Measurements from ENCODE around the gene TMSB15B. TPM values are rescaled to one million over a fixed set of nuclear protein-coding genes. Genes with fewer than 3 reads are reported as not detected.
"Not testable (repeated sequence)": the region's sequence is repeated elsewhere in the genome, so short reads cannot be mapped to it uniquely, and the experiment has no call there.

The TMSB15B gene
- total and polyA plus RNA-seq, 3 experiments from 2014 or later: 4.9 to 6.7 (median 6.2) TPM

DNA sequence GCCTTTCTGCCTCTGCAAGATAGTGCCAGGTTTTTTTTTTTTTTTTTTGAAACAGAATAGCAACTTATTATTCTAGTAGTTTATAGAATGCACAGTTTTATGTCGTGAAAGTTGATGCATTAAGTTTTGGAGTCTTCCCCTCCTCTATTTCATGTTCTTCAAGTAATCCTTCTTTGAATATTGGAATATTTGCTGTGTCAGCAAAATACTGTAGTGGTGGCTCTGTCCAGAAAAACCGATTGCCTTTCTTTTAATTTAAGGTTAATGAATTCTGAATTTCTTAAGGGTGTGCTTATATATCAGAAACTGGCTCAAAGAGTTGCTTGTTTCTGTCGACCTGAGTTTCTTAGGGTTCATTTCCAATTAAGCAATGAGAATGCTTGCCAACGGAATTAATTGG is 34.8 kb upstream of the TMSB15B start:
- ChIA-PET CTCF (interaction anchor here (1.0 kb wide), 1 partner anchor 9 kb away, joined by 4 read pairs; no protein-coding TSS in a partner anchor), POLR2A (no interaction called here)
- H3K27ac Mint-ChIP-seq: no peak overlapping the region
- H3K4me3 Mint-ChIP-seq: no peak overlapping the region
- no peak for DNase-seq
- H3K9me3 ChIP-seq (ENCODE audit: low read length): no peaks in the 10 kb centered on the region
- no peaks in the 10 kb centered on the region for H3K27me3 ChIP-seq (ENCODE audit: insufficient read depth, low read length, poor library complexity, severe bottlenecking)
- no peaks in the 10 kb centered on the region for H3K36me3 ChIP-seq (ENCODE audit: insufficient read depth, low read length)
- H3K27ac ChIP-seq (ENCODE audit: low read depth, low read length): no peak overlapping the region
- no peak overlapping the region for H3K4me3 ChIP-seq (ENCODE audit: low read length)
- peaks cover 0 to 19% (median 1%) of the 10 kb centered on the region in 3 donors for H3K36me3 Mint-ChIP-seq
- H3K4me1 ChIP-seq (ENCODE audit: insufficient read depth, low read length): no peaks in the 10 kb centered on the region
- H3K27me3 Mint-ChIP-seq: peaks cover 0 to 6% of the 10 kb centered on the region in 2 donors
- no peaks in the 10 kb centered on the region for H3K9me3 Mint-ChIP-seq
- peaks cover 5 to 26% (median 7%) of the 10 kb centered on the region in 3 donors for H3K4me1 Mint-ChIP-seq

DNA sequence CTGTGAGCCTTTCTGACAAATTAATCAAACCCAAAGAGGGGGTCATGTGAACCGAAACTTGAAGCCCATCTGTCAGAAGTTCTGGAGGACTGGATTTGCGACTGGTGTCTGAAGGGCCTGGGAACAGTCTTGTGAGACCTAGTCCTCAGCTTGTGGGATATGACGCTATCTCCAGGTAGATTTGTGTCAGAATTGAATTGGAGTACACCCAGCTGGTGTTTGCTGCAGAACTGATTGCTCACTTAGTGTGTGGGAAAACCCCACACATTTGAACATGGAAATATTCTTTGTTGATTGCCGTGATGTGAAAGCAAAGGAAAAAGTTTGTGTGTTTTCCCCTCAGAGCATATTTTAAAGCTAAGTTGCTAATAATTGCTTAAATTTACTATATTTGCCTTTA is 30.3 kb upstream of the TMSB15B start:
- peaks cover 0 to 5% of the 10 kb centered on the region in 2 donors for H3K27me3 Mint-ChIP-seq
- Histone ChIP-seq H3K27me3 (ENCODE audit: insufficient read depth, low read length, poor library complexity, severe bottlenecking) (no peaks in the 10 kb centered on the region), H3K4me3 (ENCODE audit: low read length) (no peak overlapping the region), H3K36me3 (ENCODE audit: insufficient read depth, low read length) (no peaks in the 10 kb centered on the region), H3K27ac (ENCODE audit: low read depth, low read length) (no peak overlapping the region), H3K9me3 (ENCODE audit: low read length) (no peaks in the 10 kb centered on the region), H3K4me1 (ENCODE audit: insufficient read depth, low read length) (no peaks in the 10 kb centered on the region)
- no peak overlapping the region for H3K27ac Mint-ChIP-seq
- H3K4me3 Mint-ChIP-seq: no peak overlapping the region
- no peak for DNase-seq
- ChIA-PET POLR2A (no interaction called here), CTCF (interaction anchor here (1.2 to 1.4 kb wide), 2 partner anchors 9 to 13 kb away, joined by 4 read pairs; no protein-coding TSS in a partner anchor)
- peaks cover 0 to 14% (median 4%) of the 10 kb centered on the region in 3 donors for H3K4me1 Mint-ChIP-seq
- H3K36me3 Mint-ChIP-seq: peaks cover 0 to 22% (median 3%) of the 10 kb centered on the region in 3 donors
- H3K9me3 Mint-ChIP-seq: no peaks in the 10 kb centered on the region

DNA sequence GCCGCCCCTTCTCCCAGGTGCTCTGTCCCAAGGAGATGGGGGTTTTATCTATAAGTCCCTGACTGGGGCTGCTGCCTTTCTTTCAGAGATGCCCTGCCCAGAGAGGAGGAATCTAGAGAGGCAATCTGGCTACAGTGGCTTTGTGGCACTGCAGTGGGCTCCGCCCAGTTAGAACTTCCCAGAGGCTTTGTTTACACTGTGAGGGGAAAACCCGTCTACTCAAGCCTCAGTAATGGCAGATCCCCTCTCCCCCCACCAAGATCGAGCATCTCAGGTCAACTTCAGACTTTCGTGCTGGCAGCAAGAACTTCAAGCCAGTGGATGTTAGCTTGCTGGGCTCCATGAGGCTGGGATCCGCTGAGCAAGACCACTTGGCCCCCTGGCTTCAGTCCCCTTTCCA is 22.2 kb upstream of the TMSB15B start:
- H3K4me3 ChIP-seq (ENCODE audit: low read length); H3K9me3 Mint-ChIP-seq; H3K27ac Mint-ChIP-seq; H3K9me3 ChIP-seq (ENCODE audit: low read length); POLR2A ChIA-PET; H3K27me3 Mint-ChIP-seq; DNase-seq; H3K27me3 ChIP-seq (ENCODE audit: insufficient read depth, low read length, poor library complexity, severe bottlenecking); H3K36me3 ChIP-seq (ENCODE audit: insufficient read depth, low read length); H3K36me3 Mint-ChIP-seq; H3K4me1 ChIP-seq (ENCODE audit: insufficient read depth, low read length); H3K27ac ChIP-seq (ENCODE audit: low read depth, low read length): not testable (repeated sequence)
- peaks cover 13 to 44% (median 31%) of the 10 kb centered on the region in 3 donors for H3K4me1 Mint-ChIP-seq
- CTCF ChIA-PET: interaction anchor here (1.2 to 2.9 kb wide), 3 partner anchors 8 to 95 kb away, joined by 4 to 26 read pairs (median 12); no protein-coding TSS in a partner anchor
- H3K4me3 Mint-ChIP-seq: peak overlapping the region in 1 of 7 donors; percentile 34

DNA sequence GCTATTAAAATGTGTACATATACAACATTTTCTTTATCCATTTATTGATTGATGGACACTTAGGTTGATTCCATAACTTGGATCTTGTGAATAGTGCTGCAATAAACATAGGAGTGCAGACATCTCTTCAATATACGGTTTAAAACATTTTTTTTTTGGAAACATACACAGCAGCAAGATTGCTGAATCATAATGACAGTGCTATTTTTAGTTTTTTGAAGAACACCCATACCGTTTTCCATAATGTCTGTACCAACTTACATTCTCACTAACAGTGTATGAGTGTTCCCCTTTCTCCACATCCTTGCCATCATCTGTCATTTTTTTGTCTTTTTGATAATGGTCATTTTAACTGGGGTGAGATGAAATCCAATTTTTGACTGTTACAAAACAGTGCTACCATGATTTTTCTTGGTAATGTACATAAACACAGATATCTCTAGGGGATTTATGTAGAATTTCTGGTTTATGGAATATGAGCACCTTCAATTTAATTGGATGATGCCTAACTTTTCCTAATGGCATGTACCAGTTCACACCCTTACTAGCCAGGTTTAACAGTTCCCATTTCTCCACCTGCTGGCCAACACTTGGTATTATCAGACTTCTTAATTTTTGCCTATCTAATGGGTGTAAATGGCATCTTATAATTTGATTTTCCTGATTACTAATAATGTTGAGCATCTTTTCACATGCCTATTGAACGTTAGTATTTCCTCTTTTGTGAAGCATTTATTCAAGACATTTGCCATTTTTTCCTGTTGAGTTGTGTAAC is 21.0 kb upstream of the TMSB15B start:
- Histone ChIP-seq H3K27me3 (ENCODE audit: insufficient read depth, low read length, poor library complexity, severe bottlenecking) (no peaks in the 10 kb centered on the region), H3K4me1 (ENCODE audit: insufficient read depth, low read length) (no peaks in the 10 kb centered on the region), H3K4me3 (ENCODE audit: low read length) (no peak overlapping the region), H3K9me3 (ENCODE audit: low read length) (no peaks in the 10 kb centered on the region), H3K36me3 (ENCODE audit: insufficient read depth, low read length) (no peaks in the 10 kb centered on the region), H3K27ac (ENCODE audit: low read depth, low read length) (no peak overlapping the region)
- peaks cover 0 to 10% of the 10 kb centered on the region in 2 donors for H3K27me3 Mint-ChIP-seq
- peaks cover 13 to 44% (median 31%) of the 10 kb centered on the region in 3 donors for H3K4me1 Mint-ChIP-seq
- no peak overlapping the region for H3K4me3 Mint-ChIP-seq
- no peak overlapping the region for H3K27ac Mint-ChIP-seq
- H3K36me3 Mint-ChIP-seq: no peaks in the 10 kb centered on the region
- CTCF ChIA-PET: interaction anchor here (1.2 to 2.9 kb wide), 3 partner anchors 9 to 96 kb away, joined by 4 to 26 read pairs (median 12); no protein-coding TSS in a partner anchor
- H3K9me3 Mint-ChIP-seq: no peaks in the 10 kb centered on the region
- peak in 2 of 5 donors; percentile 7 to 22 for DNase-seq
- POLR2A ChIA-PET: no interaction called here

DNA sequence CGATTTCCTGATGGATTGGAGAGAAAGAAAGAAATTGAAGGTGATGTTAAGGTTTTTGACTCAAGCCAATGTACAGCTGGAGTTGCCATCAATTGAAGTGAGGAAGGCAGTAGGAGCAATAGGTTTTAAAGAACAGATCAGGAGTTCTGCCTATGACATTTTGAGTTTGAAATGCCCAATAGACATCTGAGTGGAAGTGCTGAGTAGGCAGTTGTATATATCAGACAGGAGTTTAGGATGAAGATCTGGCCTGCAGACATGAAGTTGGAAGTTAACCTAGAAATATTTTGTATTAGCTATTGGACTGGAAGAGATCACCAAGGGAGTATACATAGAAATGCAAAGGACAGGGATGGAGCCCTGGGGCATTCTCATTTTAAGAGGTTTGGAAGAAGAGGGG is 12.9 kb upstream of the TMSB15B start:
- POLR2A ChIA-PET: no interaction called here
- DNase-seq: no peak

DNA sequence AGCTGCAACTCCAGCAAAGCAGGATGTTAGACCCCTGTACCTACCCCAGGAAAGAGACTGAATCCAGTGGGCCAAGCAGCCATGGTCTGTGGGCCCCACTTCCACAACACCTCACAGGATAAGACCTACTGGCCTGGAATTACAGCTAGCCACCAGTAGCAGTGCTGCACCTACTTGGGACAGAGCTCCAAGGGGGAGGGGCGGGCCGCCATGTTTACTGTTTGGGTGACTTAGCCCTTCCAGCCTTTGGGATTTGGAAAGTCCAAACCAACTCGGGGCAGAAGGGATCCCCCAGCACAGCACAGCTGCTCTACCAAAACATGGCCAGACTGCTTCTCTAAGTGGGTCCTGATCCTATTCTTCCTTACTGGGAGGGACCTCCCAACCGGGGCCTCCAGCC is 9.1 kb upstream of the TMSB15B start:
- no peaks in the 10 kb centered on the region for H3K4me1 Mint-ChIP-seq
- Histone ChIP-seq H3K27me3 (ENCODE audit: insufficient read depth, low read length, poor library complexity, severe bottlenecking) (no peaks in the 10 kb centered on the region), H3K27ac (ENCODE audit: low read depth, low read length) (no peak overlapping the region), H3K4me3 (ENCODE audit: low read length) (no peak overlapping the region), H3K36me3 (ENCODE audit: insufficient read depth, low read length) (no peaks in the 10 kb centered on the region), H3K4me1 (ENCODE audit: insufficient read depth, low read length) (no peaks in the 10 kb centered on the region), H3K9me3 (ENCODE audit: low read length) (no peaks in the 10 kb centered on the region)
- peaks cover 0 to 2% (median 0%) of the 10 kb centered on the region in 5 donors for H3K9me3 Mint-ChIP-seq
- H3K4me3 Mint-ChIP-seq: no peak overlapping the region
- H3K36me3 Mint-ChIP-seq: no peaks in the 10 kb centered on the region
- no peak overlapping the region for H3K27ac Mint-ChIP-seq
- no peaks in the 10 kb centered on the region for H3K27me3 Mint-ChIP-seq
- DNase-seq: no peak
- POLR2A ChIA-PET: no interaction called here
- CTCF ChIA-PET: no interaction called here

More for the DNA sequence above, 12.9 kb upstream of the TMSB15B start:
- Histone ChIP-seq H3K4me3 (ENCODE audit: low read length) (no peak overlapping the region), H3K4me1 (ENCODE audit: insufficient read depth, low read length) (no peaks in the 10 kb centered on the region), H3K9me3 (ENCODE audit: low read length) (no peaks in the 10 kb centered on the region), H3K27me3 (ENCODE audit: insufficient read depth, low read length, poor library complexity, severe bottlenecking) (no peaks in the 10 kb centered on the region), H3K27ac (ENCODE audit: low read depth, low read length) (no peak overlapping the region), H3K36me3 (ENCODE audit: insufficient read depth, low read length) (no peaks in the 10 kb centered on the region)
- H3K27me3 Mint-ChIP-seq: peaks cover 0 to 3% of the 10 kb centered on the region in 2 donors
- H3K9me3 Mint-ChIP-seq: no peaks in the 10 kb centered on the region
- H3K27ac Mint-ChIP-seq: no peak overlapping the region
- CTCF ChIA-PET: no interaction called here
- H3K4me1 Mint-ChIP-seq: no peaks in the 10 kb centered on the region
- no peak overlapping the region for H3K4me3 Mint-ChIP-seq
- no peaks in the 10 kb centered on the region for H3K36me3 Mint-ChIP-seq

- no peak overlapping the region for H3K27ac Mint-ChIP-seq
Measured at GRCh38 chrX:103954259-103954658, 8.2 kb upstream of the TMSB15B start.

DNA sequence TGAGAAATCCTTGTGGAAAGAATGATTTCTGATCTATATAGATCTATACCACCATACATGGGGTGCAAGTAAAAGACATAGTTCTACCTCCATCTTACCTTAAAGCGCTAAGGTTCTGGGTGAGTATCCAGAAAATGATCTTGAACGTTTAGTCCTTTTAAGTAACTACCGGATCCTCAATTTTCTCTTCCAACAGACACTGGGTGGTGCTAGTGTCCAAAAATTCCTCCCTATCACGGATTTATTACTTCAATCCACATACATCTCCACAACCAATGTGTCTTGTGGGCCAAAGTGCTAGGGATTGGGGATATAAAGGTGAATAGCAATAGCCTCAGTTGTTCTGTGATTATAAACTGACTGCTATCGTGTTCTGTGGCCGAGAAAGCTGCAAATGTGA is 1.8 kb upstream of the TMSB15B start:
- H3K27ac Mint-ChIP-seq; H3K4me1 ChIP-seq (ENCODE audit: insufficient read depth, low read length); H3K36me3 Mint-ChIP-seq; POLR2A ChIA-PET; H3K36me3 ChIP-seq (ENCODE audit: insufficient read depth, low read length); H3K9me3 ChIP-seq (ENCODE audit: low read length); CTCF ChIA-PET; H3K4me3 ChIP-seq (ENCODE audit: low read length); H3K4me3 Mint-ChIP-seq; H3K4me1 Mint-ChIP-seq; H3K27me3 ChIP-seq (ENCODE audit: insufficient read depth, low read length, poor library complexity, severe bottlenecking); DNase-seq; H3K27me3 Mint-ChIP-seq; H3K9me3 Mint-ChIP-seq; H3K27ac ChIP-seq (ENCODE audit: low read depth, low read length): not testable (repeated sequence)

More at GRCh38 chrX:103954259-103954658, 8.2 kb upstream of the TMSB15B start:
- no peaks in the 10 kb centered on the region for H3K36me3 ChIP-seq (ENCODE audit: insufficient read depth, low read length)
- H3K36me3 Mint-ChIP-seq: no peaks in the 10 kb centered on the region
- no peaks in the 10 kb centered on the region for H3K9me3 ChIP-seq (ENCODE audit: low read length)
- ChIA-PET POLR2A (no interaction called here), CTCF (no interaction called here)
- H3K27me3 ChIP-seq (ENCODE audit: insufficient read depth, low read length, poor library complexity, severe bottlenecking): no peaks in the 10 kb centered on the region
- peaks cover 0 to 2% (median 0%) of the 10 kb centered on the region in 5 donors for H3K9me3 Mint-ChIP-seq
- H3K27me3 Mint-ChIP-seq: no peaks in the 10 kb centered on the region
- DNase-seq: no peak
- no peaks in the 10 kb centered on the region for H3K4me1 Mint-ChIP-seq
- no peak overlapping the region for H3K4me3 Mint-ChIP-seq
- H3K27ac ChIP-seq (ENCODE audit: low read depth, low read length): no peak overlapping the region
- no peak overlapping the region for H3K4me3 ChIP-seq (ENCODE audit: low read length)
- H3K4me1 ChIP-seq (ENCODE audit: insufficient read depth, low read length): no peaks in the 10 kb centered on the region

Data from CD8-positive, alpha-beta memory T cell (primary cell).